ENCODE measurements around the gene KMO.

The KMO gene

DNA sequence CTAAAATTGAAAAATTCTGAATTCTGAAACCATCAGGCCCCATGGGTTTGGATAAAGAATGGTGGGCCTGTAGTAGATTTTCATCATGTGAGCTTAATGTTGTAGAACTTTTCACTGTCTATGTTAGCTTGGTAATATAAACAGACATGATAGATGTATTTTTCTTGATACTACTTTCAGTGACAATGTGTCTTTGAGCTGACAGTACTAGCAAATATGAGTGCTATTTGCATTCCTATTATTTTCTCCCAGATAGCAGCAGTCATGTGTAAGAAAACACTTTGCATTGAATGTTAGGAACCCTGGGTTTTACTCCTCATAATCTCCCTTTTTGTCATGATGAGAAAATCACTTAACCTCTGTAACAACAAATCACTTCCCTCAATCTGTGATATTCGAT lies 18.1 kb downstream of the KMO start:
- no peak overlapping the region for H3K9ac ChIP-seq
- H4K20me1 ChIP-seq (ENCODE audit: insufficient read depth): no peaks in the 10 kb centered on the region
- no peaks in the 10 kb centered on the region for H3K27me3 ChIP-seq (ENCODE audit: insufficient read depth, low read depth)
- H3K27ac ChIP-seq: no peak overlapping the region
- H3K4me2 ChIP-seq: no peak overlapping the region
- H3K36me3 ChIP-seq (ENCODE audit: insufficient read depth): no peaks in the 10 kb centered on the region
- no peak overlapping the region for H2AFZ ChIP-seq (ENCODE audit: low read depth)
- TF ChIP-seq, protein P1, sequence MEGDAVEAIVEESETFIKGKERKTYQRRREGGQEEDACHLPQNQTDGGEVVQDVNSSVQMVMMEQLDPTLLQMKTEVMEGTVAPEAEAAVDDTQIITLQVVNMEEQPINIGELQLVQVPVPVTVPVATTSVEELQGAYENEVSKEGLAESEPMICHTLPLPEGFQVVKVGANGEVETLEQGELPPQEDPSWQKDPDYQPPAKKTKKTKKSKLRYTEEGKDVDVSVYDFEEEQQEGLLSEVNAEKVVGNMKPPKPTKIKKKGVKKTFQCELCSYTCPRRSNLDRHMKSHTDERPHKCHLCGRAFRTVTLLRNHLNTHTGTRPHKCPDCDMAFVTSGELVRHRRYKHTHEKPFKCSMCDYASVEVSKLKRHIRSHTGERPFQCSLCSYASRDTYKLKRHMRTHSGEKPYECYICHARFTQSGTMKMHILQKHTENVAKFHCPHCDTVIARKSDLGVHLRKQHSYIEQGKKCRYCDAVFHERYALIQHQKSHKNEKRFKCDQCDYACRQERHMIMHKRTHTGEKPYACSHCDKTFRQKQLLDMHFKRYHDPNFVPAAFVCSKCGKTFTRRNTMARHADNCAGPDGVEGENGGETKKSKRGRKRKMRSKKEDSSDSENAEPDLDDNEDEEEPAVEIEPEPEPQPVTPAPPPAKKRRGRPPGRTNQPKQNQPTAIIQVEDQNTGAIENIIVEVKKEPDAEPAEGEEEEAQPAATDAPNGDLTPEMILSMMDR (conservative IDR thresholded peaks at IDR 0.05; ENCODE audit: low read depth, low read length): no peak
- H3K4me1 ChIP-seq (ENCODE audit: low read depth, poor library complexity, severe bottlenecking): no peaks in the 10 kb centered on the region
- no peaks in the 10 kb centered on the region for H3K79me2 ChIP-seq (ENCODE audit: insufficient read depth, low read depth)
- H3K4me3 ChIP-seq (IDR thresholded peaks at IDR 0.05; ENCODE audit: insufficient read depth, low read depth, low read length): no peak overlapping the region

DNA sequence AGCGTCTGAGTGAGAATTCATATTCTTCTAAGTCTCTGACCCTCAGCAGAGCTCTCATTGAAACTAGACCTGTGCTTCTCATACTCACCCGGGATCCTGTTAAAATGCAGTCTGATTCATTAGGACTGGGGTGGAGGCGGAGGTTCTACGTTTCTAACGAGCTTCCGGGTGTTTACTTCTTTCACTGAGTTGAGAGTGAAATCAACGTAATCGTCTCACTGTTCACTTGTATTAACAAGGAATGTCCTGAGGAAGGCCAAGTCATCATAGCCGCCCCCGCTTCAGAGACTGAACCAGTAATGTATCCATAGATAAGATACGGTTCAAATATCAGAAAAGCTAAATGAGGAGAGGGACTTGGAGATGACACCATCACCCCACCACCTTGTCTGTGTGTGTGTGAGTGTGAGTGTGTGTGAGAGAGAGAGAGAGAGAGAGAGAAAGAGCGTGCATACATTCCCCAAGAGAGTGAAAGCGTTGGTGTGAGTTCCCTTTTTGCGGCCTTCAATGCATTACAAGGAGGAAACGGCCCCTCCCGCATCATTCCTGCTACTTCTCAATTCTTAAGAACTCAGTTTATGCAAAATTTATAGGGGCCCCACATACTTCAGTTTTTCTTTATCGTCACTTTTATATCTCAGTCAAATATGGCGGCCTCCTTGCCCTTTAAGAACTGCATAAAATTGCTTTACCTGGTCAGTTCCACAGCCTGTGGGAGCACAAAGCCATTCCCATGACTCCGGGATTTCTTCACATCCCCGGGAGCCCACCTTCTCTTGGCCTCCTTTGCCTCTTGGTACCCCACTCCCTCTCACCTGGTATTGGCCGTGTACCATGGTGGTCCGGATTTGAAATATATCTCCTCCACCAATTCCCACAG lies 19.8 kb downstream of the KMO start:
- Histone ChIP-seq H3K4me3 (IDR thresholded peaks at IDR 0.05; ENCODE audit: insufficient read depth, low read depth, low read length) (no peak overlapping the region), H2AFZ (ENCODE audit: low read depth) (no peak overlapping the region), H3K36me3 (ENCODE audit: insufficient read depth) (no peaks in the 10 kb centered on the region), H3K4me1 (ENCODE audit: low read depth, poor library complexity, severe bottlenecking) (no peaks in the 10 kb centered on the region), H3K27me3 (ENCODE audit: insufficient read depth, low read depth) (no peaks in the 10 kb centered on the region), H4K20me1 (ENCODE audit: insufficient read depth) (no peaks in the 10 kb centered on the region), H3K9ac (no peak overlapping the region), H3K27ac (no peak overlapping the region), H3K4me2 (no peak overlapping the region), H3K79me2 (ENCODE audit: insufficient read depth, low read depth) (no peaks in the 10 kb centered on the region)
- TF ChIP-seq, protein P1 (conservative IDR thresholded peaks at IDR 0.05; ENCODE audit: low read depth, low read length): no peak

DNA sequence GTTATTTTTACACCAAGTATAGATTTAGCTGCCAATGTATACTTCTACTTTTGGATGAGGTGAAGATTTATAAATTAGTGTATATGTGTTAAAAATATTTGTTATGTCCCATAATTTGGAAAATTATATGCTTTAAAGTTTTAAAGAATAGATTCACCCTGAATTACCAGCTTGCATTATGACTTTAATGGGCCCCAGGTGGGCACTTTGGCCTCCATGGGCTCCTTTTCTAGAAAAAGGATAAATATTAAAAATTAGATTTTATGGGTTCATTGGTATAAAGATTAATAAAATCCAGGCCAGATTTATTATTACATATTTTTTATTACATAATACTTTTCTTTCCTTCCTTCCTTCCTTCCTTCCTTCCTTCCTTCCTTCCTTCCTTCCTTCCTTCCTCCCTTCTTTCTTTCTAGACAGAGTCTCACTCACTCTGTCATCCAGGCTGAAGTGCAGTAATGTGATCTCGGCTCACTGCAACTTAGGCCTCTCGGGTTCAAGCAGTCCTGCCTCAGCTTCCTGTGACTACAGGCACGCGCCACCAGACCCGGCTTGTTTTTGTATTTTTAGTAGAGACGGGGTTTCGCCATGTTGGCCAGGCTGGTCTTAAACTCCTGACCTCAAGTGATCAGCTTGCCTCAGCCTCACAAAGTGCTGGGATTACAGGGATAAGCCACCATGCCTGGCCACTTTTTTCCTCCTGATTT lies 21.9 kb downstream of the KMO start:
- H3K4me1 ChIP-seq (ENCODE audit: low read depth, poor library complexity, severe bottlenecking): no peaks in the 10 kb centered on the region
- no peak overlapping the region for H3K4me3 ChIP-seq (IDR thresholded peaks at IDR 0.05; ENCODE audit: insufficient read depth, low read depth, low read length)
- TF ChIP-seq, protein P1 (conservative IDR thresholded peaks at IDR 0.05; ENCODE audit: low read depth, low read length): no peak
- H3K79me2 ChIP-seq (ENCODE audit: insufficient read depth, low read depth): no peaks in the 10 kb centered on the region
- H3K36me3 ChIP-seq (ENCODE audit: insufficient read depth): no peaks in the 10 kb centered on the region
- no peak overlapping the region for H3K27ac ChIP-seq
- H3K9ac ChIP-seq: no peak overlapping the region
- H2AFZ ChIP-seq (ENCODE audit: low read depth): no peak overlapping the region
- H3K27me3 ChIP-seq (ENCODE audit: insufficient read depth, low read depth): no peaks in the 10 kb centered on the region
- H4K20me1 ChIP-seq (ENCODE audit: insufficient read depth): no peaks in the 10 kb centered on the region
- no peak overlapping the region for H3K4me2 ChIP-seq

DNA sequence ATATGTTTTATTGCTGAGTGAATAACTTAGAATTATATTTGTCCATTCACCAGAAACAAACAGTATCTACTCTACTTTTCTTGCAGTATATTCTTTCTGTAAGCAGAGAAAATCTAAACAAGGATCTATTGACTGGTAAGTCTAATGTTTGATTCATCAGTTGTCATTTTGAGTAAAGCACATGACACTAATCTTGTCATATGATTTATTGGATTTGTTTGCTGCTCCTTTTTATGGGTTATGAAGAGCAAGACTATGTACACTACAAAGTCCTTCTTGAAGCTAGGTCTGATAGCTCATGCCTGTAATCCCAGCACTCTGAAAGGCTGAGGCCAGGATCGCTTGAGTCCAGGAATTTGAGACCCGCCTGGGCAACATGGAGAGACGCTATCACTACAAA lies 23.3 kb downstream of the KMO start:
- H4K20me1 ChIP-seq (ENCODE audit: insufficient read depth): no peaks in the 10 kb centered on the region
- no peak overlapping the region for H3K4me2 ChIP-seq
- no peak overlapping the region for H3K4me3 ChIP-seq (IDR thresholded peaks at IDR 0.05; ENCODE audit: insufficient read depth, low read depth, low read length)
- H3K36me3 ChIP-seq (ENCODE audit: insufficient read depth): no peaks in the 10 kb centered on the region
- H2AFZ ChIP-seq (ENCODE audit: low read depth): no peak overlapping the region
- no peaks in the 10 kb centered on the region for H3K27me3 ChIP-seq (ENCODE audit: insufficient read depth, low read depth)
- H3K4me1 ChIP-seq (ENCODE audit: low read depth, poor library complexity, severe bottlenecking): no peaks in the 10 kb centered on the region
- H3K9ac ChIP-seq: no peak overlapping the region
- TF ChIP-seq, protein P1 (conservative IDR thresholded peaks at IDR 0.05; ENCODE audit: low read depth, low read length): no peak
- no peak overlapping the region for H3K27ac ChIP-seq
- H3K79me2 ChIP-seq (ENCODE audit: insufficient read depth, low read depth): no peaks in the 10 kb centered on the region

Measured in KMS-11 (cell line).